GM18507 (cell line): ENCODE data around the gene DNM1L.
A peak's percentile ranks its signal among the peaks of the same experiment; 100 is the strongest.

Experiments used
- DNase-seq: peaks from one replicate; pipeline ENCODE4 v3.0.0; 2011; ENCODE audit warnings: low read depth; ENCODE audit not compliant: insufficient read length; ENCODE audit errors: extremely low spot score
- FAIRE-seq: peaks from 2 replicates; lab custom pipeline; 2011; peaks lifted over from hg19 to GRCh38; lab: Jason Lieb, UNC

Gene DNM1L

GRCh38 chr12:32679091-32679919 lies at the start of gene DNM1L:
DNM1L (plus strand) TSS chr12:32679301; CDS start chr12:32679364, 63 bp downstream.
- FAIRE-seq (peak; percentile 95), DNase-seq (peak; percentile 94)

GRCh38 chr12:32641287-32641901 lies 37.7 kb upstream of the DNM1L start:
- no peak for FAIRE-seq
- DNase-seq = no peak

- FAIRE-seq = no peak
- no peak for DNase-seq
These were observed 34.7 kb upstream of the DNM1L start for GRCh38 chr12:32644431-32644830.

- DNase-seq = no peak
- FAIRE-seq = no peak
These were observed 31.8 kb upstream of the DNM1L start for GRCh38 chr12:32647275-32647674.

DNA sequence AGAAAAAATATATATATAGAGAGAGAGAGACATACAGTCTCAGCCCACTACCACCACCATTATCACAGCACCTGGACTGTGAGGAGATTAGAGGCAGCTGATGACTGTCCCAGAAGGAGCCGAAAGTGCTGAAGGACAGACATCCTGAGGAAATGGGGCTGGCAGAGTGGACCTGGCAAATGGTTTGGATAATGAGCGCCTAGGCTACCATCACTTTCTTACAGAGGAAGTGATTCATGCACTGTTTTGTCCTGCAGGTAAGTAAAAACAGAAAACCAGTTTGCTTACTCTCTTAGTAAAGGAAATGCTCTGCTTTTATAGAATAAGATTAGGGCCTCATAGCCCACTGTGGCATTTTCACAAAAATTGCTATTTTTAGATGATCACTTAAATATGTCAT lies 28.6 kb upstream of the DNM1L start:
- DNase-seq (no peak), FAIRE-seq (no peak)

DNA sequence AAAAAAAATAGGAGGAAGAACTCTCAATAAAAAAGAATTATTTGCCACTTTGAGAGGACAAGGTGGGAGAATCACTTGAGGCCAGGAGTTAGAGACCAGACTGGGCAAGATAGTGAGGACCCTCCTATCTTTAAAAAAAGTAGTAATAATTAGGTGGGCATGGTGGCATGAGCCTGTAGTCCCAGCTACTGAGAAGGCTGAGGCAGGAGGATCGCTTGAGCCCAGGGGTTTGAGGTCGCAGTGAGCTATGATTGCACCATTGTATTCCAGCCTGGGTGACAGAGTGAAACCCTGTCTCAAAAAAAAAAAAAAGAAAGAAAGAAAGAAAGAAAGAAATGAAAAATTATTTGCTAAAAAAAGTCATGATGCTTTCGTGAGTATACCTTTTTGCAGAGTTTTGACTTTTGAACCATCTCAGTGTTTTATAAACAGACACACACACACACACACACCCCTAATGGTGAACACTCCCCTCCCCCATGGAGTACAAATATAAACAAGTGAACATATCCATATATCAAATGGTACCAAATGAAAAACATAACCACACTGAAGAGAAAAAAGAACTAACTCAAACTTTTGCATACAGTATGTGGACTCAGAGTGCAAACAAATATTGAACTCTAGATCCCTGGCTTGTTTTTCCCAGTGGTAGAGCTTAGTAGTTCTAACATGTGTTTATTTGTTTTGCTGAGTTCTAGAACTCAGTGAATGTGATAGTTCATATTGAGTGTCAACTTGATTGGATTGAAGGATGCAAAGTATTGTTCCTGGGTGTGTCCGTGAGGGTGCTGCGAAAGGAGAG lies 27.7 kb upstream of the DNM1L start:
- DNase-seq (no peak), FAIRE-seq (no peak)

- no peak for DNase-seq
- no peak for FAIRE-seq
These were observed 27.2 kb upstream of the DNM1L start for GRCh38 chr12:32651956-32652210.

- no peak for DNase-seq
- no peak for FAIRE-seq
These were observed 19.1 kb upstream of the DNM1L start for GRCh38 chr12:32659908-32660440.

- no peak for FAIRE-seq
- DNase-seq = no peak
These were observed 17.4 kb upstream of the DNM1L start for GRCh38 chr12:32661706-32662105.

DNA sequence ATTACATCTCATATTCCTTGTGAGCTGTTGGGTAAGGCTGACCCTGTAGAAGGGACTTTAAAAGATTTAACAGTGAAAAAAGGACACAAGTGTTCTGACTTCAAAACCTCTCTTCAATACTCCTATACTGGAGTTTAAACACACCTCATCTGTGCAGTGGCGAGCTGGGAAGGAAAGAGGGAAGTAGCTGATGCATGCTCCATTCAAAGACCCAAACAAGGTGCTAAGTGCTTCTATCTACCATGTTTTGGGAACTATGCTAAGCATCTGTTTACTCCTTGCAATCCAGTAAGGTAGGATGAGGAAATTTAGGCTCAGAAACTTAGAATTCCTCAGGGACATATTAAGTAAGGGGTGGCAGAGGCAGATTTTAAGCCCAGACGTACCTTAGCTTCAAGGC lies 16.4 kb upstream of the DNM1L start:
- no peak for FAIRE-seq
- no peak for DNase-seq

- DNase-seq (no peak), FAIRE-seq (no peak)
These were observed 13.1 kb upstream of the DNM1L start for GRCh38 chr12:32666018-32666417.

GRCh38 chr12:32669584-32669983 lies 9.5 kb upstream of the DNM1L start:
- FAIRE-seq = no peak
- no peak for DNase-seq

- DNase-seq (no peak), FAIRE-seq (peak; percentile 67)
These were observed 6.9 kb upstream of the DNM1L start for GRCh38 chr12:32671930-32672780.

GRCh38 chr12:32679920-32680237 lies 778 bp downstream of the DNM1L start:
- no peak for DNase-seq
- FAIRE-seq = peak; percentile 24

DNA sequence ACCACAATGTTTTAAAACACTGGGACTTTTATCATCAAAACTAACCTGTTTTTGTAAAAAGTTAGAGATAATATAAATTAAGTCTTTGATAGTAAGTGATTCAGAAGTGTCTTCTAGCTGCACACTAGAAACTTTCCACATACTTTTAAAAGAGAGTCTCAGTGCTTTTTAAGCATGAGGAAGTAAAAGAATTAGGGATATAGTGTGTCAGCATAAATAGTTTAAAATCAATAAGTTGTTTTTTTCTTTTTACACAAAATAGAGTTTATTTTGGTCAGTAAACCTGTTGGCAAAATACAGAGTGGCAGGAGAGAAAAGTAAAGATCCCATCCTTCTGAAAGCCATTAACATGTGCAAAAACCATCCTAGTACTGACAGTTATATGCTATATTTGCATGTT lies 1.7 kb downstream of the DNM1L start:
- DNase-seq = no peak
- FAIRE-seq = no peak

- DNase-seq (no peak), FAIRE-seq (no peak)
These were observed 2.2 kb downstream of the DNM1L start for GRCh38 chr12:32681272-32681671.

- DNase-seq = no peak
- no peak for FAIRE-seq
These were observed 7.2 kb downstream of the DNM1L start for GRCh38 chr12:32686340-32686739.

GRCh38 chr12:32688786-32689185 lies 9.7 kb downstream of the DNM1L start:
- FAIRE-seq = no peak
- no peak for DNase-seq

DNA sequence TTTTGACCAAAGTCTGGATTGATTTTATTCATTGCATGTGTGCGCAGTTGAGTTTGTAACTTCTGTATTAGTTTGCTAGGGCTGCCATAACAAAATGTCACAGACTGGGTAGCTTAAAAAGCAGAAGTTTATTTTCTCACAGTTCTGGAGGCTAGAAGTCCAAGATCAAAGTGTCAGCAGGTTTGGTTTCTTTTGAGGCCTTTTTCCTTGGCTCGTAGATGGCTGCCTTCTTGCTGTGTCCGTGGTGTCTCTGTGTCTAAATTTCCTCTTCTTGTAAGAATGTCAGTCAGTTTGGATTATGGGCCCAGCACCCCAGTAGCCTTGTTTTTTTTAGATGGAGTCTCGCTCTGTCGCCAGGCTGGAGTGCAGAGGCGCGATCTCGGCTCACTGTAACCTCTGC lies 11.8 kb downstream of the DNM1L start:
- no peak for DNase-seq
- peak; percentile 24 for FAIRE-seq

- DNase-seq (no peak), FAIRE-seq (no peak)
These were observed 13.3 kb downstream of the DNM1L start for GRCh38 chr12:32692358-32692757.
